Transverse colon (tissue), 3 donors: ENCODE measurements around the gene SGSM1.

ENCODE experiments used
- EP300 ChIP-seq: sonication (generic); formaldehyde crosslinking; IDR thresholded peaks from one replicate; pipeline ENCODE4 v1.6.1; 2017; ENCODE audit warnings: antibody characterized with exemption, low read depth
- POLR2AphosphoS5 ChIP-seq, 3 donors: sonication (generic); formaldehyde crosslinking; IDR thresholded peaks; one replicate each; pipeline ENCODE4 v1.6.1; 2016; ENCODE audit warnings: antibody characterized with exemption in 3 of 3

- TF ChIP-seq EP300 = no peak
- no peak for TF ChIP-seq POLR2AphosphoS5 (IDR thresholded peaks at IDR 0.05)
Measured at GRCh38 chr22:24945430-24945829, 139.4 kb downstream of the SGSM1 start.
